Gastroesophageal sphincter (tissue), 3 donors: ENCODE data around the gene IRGQ.

Experiments used
- CTCF ChIP-seq, 4 experiments: fragments of 200-600 bp in 2 of 4; fragments of 450-650 bp in 2 of 4; sonication (generic) in 1 of 4; IDR thresholded peaks; one replicate each; pipeline ENCODE4 v1.5.1; 2017 to 2019; ENCODE audit warnings: antibody characterized with exemption in 4 of 4, mild to moderate bottlenecking in 2 of 4, moderate library complexity in 2 of 4
- EP300 ChIP-seq: sonication (generic); formaldehyde crosslinking; IDR thresholded peaks from one replicate; pipeline ENCODE4 v1.6.1; 2017; ENCODE audit warnings: antibody characterized with exemption, mild to moderate bottlenecking
- POLR2A ChIP-seq, 2 donors: fragments of 450-650 bp; IDR thresholded peaks; one replicate each; pipeline ENCODE4 v1.6.1; 2017; ENCODE audit warnings: antibody characterized with exemption in 2 of 2, mild to moderate bottlenecking in 2 of 2, moderate library complexity in 1 of 2

DNA sequence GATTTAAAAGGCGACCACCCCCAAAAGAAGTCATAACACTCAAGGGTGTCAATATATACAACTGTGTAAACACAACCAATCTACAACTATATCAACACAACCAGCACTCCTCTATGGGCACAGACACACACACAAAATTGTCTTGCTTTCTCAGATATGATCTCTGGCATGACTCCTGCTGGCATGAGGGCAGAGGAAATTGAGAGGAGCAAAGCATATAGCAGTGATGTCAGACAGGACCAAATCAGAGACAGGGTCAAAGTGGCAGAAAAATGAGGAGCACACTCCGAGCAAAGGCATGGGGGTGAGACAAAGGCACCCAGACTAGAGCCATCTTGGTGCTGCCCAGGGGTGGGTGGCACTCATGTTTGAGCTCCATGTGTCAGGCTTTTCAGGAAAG is 9.6 kb downstream of the IRGQ start:
- no peak for TF ChIP-seq CTCF (IDR thresholded peaks at IDR 0.05)
- TF ChIP-seq POLR2A (IDR thresholded peaks at IDR 0.05), result no peak
- TF ChIP-seq EP300, result no peak
